HL-60 (cell line): ENCODE data around the gene GIPC3.

ENCODE experiments used
- GABPA ChIP-seq: IDR thresholded peaks from 2 replicates; pipeline ENCODE4 v1.6.1; 2012; ENCODE audit warnings: low read depth
- POLR2AphosphoS5 ChIP-seq: IDR thresholded peaks from 2 replicates; pipeline ENCODE4 v1.6.1; 2012; ENCODE audit warnings: low read depth
- SPI1 ChIP-seq: IDR thresholded peaks from 2 replicates; pipeline ENCODE4 v1.6.1; 2012; ENCODE audit warnings: low read depth, mild to moderate bottlenecking, borderline replicate concordance
- TF ChIP-seq, protein P1 (sequence below): IDR thresholded peaks from one replicate; pipeline ENCODE4 v1.5.1; 2011; ENCODE audit warnings: low read length, control low read depth, inconsistent platforms; ENCODE audit not compliant: insufficient read depth
- TF ChIP-seq, protein P2 (sequence below): IDR thresholded peaks from 2 replicates; pipeline ENCODE4 v1.6.1; 2012; ENCODE audit warnings: low read depth; ENCODE audit not compliant: insufficient replicate concordance

DNA sequence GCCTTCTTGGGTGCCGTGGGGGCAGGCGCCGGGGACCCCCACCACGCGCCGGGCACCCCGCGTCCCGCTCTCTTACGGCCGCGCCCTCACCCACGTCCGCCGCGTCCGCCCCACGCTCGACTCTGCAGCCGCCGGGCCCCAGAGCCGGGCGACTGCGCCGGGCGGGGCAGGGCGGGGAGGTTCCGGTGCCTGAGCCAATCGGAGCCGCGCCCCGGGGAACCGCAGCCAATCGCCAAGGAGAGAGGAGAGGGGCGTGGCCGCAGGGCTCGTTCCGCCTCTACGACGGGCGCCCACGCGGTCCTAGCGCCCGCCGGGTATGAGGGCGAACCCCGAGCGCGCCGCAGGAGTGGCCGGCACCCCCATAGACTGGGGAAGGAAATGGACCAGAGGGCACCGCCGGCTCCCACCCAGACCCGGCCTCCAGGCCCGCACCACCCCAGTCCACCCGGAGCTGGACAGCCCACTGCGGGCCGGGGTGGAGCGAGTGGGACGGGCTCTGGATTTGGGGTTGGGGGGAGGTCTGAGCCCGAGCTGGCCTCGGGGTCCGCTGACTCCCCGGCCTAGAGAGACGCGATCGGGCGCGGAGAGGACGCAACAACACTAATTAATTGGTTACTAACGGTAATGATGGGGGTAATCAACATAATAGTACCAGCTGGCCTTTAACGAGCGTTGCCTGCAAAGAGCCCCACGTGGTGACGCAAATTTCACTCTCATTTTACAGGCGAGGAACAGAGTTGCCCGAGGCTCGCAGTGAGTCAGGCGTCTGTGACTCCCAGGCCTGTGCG, 27.6 kb upstream of the GIPC3 start, which contains the start of gene MFSD12:
- TF ChIP-seq, protein P1, sequence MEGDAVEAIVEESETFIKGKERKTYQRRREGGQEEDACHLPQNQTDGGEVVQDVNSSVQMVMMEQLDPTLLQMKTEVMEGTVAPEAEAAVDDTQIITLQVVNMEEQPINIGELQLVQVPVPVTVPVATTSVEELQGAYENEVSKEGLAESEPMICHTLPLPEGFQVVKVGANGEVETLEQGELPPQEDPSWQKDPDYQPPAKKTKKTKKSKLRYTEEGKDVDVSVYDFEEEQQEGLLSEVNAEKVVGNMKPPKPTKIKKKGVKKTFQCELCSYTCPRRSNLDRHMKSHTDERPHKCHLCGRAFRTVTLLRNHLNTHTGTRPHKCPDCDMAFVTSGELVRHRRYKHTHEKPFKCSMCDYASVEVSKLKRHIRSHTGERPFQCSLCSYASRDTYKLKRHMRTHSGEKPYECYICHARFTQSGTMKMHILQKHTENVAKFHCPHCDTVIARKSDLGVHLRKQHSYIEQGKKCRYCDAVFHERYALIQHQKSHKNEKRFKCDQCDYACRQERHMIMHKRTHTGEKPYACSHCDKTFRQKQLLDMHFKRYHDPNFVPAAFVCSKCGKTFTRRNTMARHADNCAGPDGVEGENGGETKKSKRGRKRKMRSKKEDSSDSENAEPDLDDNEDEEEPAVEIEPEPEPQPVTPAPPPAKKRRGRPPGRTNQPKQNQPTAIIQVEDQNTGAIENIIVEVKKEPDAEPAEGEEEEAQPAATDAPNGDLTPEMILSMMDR, result no peak
- TF ChIP-seq POLR2AphosphoS5 (peak; percentile 53; the same call in 1 of the 2 replicates), GABPA (0 out of 2 replicates have a peak, but pooled peaks have one; percentile 20), SPI1 (no peak)
- TF ChIP-seq, protein P2, sequence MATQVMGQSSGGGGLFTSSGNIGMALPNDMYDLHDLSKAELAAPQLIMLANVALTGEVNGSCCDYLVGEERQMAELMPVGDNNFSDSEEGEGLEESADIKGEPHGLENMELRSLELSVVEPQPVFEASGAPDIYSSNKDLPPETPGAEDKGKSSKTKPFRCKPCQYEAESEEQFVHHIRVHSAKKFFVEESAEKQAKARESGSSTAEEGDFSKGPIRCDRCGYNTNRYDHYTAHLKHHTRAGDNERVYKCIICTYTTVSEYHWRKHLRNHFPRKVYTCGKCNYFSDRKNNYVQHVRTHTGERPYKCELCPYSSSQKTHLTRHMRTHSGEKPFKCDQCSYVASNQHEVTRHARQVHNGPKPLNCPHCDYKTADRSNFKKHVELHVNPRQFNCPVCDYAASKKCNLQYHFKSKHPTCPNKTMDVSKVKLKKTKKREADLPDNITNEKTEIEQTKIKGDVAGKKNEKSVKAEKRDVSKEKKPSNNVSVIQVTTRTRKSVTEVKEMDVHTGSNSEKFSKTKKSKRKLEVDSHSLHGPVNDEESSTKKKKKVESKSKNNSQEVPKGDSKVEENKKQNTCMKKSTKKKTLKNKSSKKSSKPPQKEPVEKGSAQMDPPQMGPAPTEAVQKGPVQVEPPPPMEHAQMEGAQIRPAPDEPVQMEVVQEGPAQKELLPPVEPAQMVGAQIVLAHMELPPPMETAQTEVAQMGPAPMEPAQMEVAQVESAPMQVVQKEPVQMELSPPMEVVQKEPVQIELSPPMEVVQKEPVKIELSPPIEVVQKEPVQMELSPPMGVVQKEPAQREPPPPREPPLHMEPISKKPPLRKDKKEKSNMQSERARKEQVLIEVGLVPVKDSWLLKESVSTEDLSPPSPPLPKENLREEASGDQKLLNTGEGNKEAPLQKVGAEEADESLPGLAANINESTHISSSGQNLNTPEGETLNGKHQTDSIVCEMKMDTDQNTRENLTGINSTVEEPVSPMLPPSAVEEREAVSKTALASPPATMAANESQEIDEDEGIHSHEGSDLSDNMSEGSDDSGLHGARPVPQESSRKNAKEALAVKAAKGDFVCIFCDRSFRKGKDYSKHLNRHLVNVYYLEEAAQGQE, result no peak
